Measurements from ENCODE around the gene SH3YL1. TPM values are rescaled to one million over a fixed set of nuclear protein-coding genes. Genes with fewer than 3 reads are reported as not detected.

Gene SH3YL1
- total RNA-seq, 1 experiment from 2014 or later = 21.7 TPM

DNA sequence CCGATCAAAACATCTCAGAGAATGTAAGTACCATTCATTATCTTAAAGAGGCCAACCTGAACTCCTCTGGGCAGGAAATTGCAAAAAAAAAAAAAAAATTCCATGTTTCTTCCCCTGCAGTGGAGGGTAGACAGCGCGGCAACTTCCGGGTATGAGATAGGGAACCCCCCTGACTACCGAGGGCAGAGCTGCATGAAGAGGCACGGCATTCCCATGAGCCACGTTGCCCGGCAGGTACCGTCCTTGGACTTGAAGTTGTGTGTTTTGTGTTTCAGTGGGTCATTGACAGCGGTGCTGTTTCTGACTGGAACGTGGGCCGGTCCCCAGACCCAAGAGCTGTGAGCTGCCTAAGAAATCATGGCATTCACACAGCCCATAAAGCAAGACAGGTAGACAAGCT is 8.1 kb upstream of the SH3YL1 start:
- H3K4me1 ChIP-seq = no peaks in the 10 kb centered on the region
- H3K36me3 ChIP-seq = peaks cover 50% of the 10 kb centered on the region
- DNase-seq = no peak
- no peak overlapping the region for H3K27ac ChIP-seq
- H3K27me3 ChIP-seq = no peaks in the 10 kb centered on the region
- no peak overlapping the region for H3K4me3 ChIP-seq
- no peaks in the 10 kb centered on the region for H3K9me3 ChIP-seq (replicated peaks)

- H3K36me3 ChIP-seq = peaks cover 41% of the 10 kb centered on the region
- no peaks in the 10 kb centered on the region for H3K9me3 ChIP-seq (replicated peaks)
- DNase-seq = no peak
- H3K4me1 ChIP-seq = 0 out of 2 replicates have a peak, but pooled peaks cover 3% of the 10 kb centered on the region
- no peaks in the 10 kb centered on the region for H3K27me3 ChIP-seq
- no peak overlapping the region for H3K4me3 ChIP-seq
- no peak overlapping the region for H3K27ac ChIP-seq
These were observed 7.0 kb upstream of the SH3YL1 start for GRCh38 chr2:270861-271260.

DNA sequence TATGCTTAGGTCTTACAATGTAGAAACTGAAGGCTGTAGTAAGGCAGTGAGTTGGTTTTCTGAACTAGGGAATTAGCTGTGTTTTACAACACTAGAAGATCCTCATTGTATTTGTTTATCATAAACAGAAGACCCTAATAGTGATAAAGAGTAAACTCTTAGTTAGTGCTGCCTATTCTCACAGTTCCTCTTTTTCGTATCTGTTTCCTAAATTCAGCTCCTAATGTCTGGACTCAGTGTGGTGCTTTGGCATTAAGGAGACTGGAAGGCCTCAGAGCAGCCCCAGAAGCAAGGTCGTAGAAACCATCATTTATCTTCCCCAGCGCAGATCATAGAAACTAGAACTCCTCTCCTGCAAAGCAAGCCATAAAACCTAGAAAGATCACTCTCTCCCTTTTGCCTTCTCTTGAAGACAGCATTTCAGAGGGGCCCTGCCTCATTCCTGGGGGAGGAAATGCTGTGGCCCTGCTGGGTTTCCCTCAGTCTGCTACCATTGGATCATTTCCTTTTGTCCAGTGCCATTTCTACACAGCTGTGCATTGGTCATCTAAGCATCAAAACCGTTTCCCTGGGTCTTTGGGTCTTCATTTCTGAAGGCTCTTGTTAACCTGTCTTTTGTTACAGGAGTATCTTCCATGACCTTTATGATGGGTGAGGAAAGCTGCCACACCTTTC is 5.7 kb upstream of the SH3YL1 start:
- Histone ChIP-seq H3K36me3 (peaks cover 29% of the 10 kb centered on the region), H3K27ac (no peak overlapping the region), H3K4me1 (0 out of 2 replicates have a peak, but pooled peaks cover 6% of the 10 kb centered on the region), H3K4me3 (no peak overlapping the region), H3K9me3 (replicated peaks) (no peaks in the 10 kb centered on the region), H3K27me3 (no peaks in the 10 kb centered on the region)
- DNase-seq = no peak

- no peak overlapping the region for H3K27ac ChIP-seq
- H3K36me3 ChIP-seq = peaks cover 20% of the 10 kb centered on the region
- no peaks in the 10 kb centered on the region for H3K27me3 ChIP-seq
- no peak overlapping the region for H3K4me3 ChIP-seq
- H3K9me3 ChIP-seq (replicated peaks) = no peaks in the 10 kb centered on the region
- DNase-seq = no peak
- H3K4me1 ChIP-seq = 0 out of 2 replicates have a peak, but pooled peaks cover 6% of the 10 kb centered on the region
These were observed 4.5 kb upstream of the SH3YL1 start for GRCh38 chr2:268323-268722.

DNA sequence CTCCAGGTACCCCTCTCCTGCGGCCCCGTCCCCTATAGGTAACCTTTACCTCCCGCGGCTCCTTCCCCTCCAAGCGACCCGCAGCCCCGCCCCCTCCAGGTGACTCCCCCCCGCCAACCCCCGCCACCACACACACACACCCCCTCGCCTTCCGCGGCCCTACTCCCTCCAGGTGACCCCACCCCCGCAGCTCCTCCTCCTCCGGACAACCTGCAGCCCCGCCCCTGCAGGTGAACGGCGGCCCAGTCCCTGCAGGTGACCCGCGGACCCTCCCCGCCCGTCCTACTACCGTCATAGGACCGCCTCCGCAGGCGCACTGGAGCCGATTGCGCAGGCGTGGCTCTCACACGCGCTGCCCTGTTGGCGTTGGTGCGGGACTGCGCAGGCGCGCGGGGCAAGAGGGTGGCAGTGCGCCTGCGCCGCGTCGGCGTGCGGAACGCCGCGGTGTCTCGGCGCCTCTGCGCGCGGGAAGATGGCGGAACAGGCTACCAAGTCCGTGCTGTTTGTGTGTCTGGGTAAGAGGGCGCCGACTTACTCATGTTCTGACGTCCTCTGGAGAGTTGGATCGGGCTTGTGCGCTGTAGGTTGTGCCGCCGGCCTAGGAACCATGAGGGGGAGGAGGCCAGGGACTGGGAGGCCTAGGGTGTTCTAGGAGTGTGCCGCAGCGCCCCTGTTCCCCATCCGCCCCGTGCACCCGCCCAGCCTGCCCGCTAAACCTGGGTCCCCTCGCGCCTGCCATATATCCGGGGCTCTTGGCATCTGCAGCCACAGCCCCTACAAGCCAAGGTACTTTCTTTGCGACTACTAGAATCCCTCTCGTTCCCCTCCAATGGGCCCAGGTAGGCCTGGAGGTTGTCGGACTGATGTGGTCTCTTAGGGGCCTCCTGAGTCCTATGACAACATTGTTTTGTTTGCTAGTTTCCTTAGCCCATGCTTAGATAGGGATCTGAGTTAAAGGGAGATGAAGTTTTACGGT is 949 bp upstream of the SH3YL1 start, which contains the start of gene ACP1:
Gene ACP1, plus strand, starts transcription at position 455 of the 976 bp plus-strand sequence. Its CDS starts 18 bp downstream, at position 473.
- H3K27me3 ChIP-seq = no peaks in the 10 kb centered on the region
- H3K27ac ChIP-seq = peak within 1 kb of the TSS; percentile 81
- H3K4me3 ChIP-seq = peak within 1 kb of the TSS; percentile 95
- H3K9me3 ChIP-seq (replicated peaks) = no peaks in the 10 kb centered on the region
- 0 out of 2 replicates have a peak, but pooled peaks cover 6% of the 10 kb centered on the region for H3K4me1 ChIP-seq
- peak; percentile 91 to 95 for DNase-seq
- peaks cover 4% of the 10 kb centered on the region; the same call in 1 of the 2 replicates for H3K36me3 ChIP-seq

- Histone ChIP-seq H3K9me3 (replicated peaks) (no peaks in the 10 kb centered on the region), H3K4me3 (no peak overlapping the region), H3K36me3 (no peaks in the 10 kb centered on the region; the same call in 1 of the 2 replicates), H3K4me1 (0 out of 2 replicates have a peak, but pooled peaks cover 6% of the 10 kb centered on the region), H3K27ac (no peak overlapping the region), H3K27me3 (no peaks in the 10 kb centered on the region)
- no peak for DNase-seq
These were observed 652 bp downstream of the SH3YL1 start for GRCh38 chr2:263022-263738.

- H3K27me3 ChIP-seq = no peaks in the 10 kb centered on the region
- DNase-seq = no peak
- H3K36me3 ChIP-seq = no peaks in the 10 kb centered on the region; the same call in 1 of the 2 replicates
- H3K27ac ChIP-seq = no peak overlapping the region
- 0 out of 2 replicates have a peak, but pooled peaks cover 6% of the 10 kb centered on the region for H3K4me1 ChIP-seq
- H3K9me3 ChIP-seq (replicated peaks) = no peaks in the 10 kb centered on the region; the same call in 1 of the 2 replicates
- no peak overlapping the region for H3K4me3 ChIP-seq
These were observed 1.7 kb downstream of the SH3YL1 start for GRCh38 chr2:262117-262516.

DNA sequence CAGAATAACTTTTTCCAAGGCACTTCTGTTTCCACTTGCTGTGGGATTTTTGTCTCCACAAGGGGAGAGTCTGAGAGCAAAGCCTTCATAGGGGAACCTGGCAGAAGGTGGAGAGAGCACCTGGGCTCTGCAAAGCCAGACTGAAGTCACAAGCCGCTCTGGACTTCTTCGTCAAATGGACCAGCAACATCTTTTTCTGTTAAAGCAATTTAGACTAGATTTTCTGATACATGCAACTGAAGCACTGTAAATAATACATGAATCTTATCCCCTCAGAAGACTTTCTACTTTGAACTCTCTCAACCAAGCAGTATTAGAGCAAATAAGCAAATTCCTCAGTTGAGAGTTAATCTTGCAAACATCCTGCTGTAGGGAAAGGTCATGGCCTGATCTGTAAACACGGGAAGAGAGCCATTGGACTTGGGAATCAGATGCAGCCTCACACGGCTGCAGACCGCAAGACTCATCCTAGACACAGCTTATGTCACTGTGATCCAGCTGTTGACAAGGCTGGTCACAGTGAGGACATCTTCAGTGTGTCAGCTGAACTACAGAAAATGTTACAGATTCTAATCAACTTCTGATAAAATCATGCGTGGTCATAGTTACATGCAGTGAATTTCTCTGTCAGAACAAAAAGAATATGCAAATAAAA is 3.2 kb downstream of the SH3YL1 start:
- Histone ChIP-seq H3K27ac (no peak overlapping the region), H3K4me3 (no peak overlapping the region), H3K36me3 (no peaks in the 10 kb centered on the region), H3K9me3 (replicated peaks) (no peaks in the 10 kb centered on the region; the same call in 1 of the 2 replicates), H3K27me3 (no peaks in the 10 kb centered on the region), H3K4me1 (0 out of 2 replicates have a peak, but pooled peaks cover under 1% of the 10 kb centered on the region)
- no peak for DNase-seq

DNA sequence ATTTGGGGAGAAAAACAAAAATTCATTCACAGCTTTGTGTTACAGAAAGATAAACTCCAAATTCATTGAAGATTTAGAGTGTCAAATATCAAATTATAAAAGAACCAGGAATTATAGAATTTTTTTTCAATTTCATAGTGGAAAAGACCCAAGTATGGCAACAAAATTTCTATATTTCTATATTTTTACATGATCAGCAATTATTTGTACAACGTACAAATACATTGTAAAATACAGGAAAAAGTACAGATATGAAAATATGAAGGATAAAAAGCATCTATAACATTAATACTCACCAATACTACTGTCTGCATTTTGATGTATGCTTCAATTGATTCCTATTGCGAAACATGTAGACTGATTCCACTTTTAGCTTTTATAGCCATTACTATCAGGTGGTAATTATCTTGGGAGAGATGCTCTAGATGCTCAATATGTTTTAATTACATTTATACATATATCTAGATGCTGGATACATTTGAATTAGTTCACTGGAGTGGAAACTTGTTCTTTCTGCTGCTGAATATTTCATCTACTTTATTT is 4.0 kb downstream of the SH3YL1 start:
- H3K4me3 ChIP-seq = no peak overlapping the region
- H3K27me3 ChIP-seq = no peaks in the 10 kb centered on the region
- H3K36me3 ChIP-seq = no peaks in the 10 kb centered on the region
- no peaks in the 10 kb centered on the region for H3K4me1 ChIP-seq
- no peaks in the 10 kb centered on the region; the same call in 1 of the 2 replicates for H3K9me3 ChIP-seq (replicated peaks)
- no peak for DNase-seq
- H3K27ac ChIP-seq = no peak overlapping the region

DNA sequence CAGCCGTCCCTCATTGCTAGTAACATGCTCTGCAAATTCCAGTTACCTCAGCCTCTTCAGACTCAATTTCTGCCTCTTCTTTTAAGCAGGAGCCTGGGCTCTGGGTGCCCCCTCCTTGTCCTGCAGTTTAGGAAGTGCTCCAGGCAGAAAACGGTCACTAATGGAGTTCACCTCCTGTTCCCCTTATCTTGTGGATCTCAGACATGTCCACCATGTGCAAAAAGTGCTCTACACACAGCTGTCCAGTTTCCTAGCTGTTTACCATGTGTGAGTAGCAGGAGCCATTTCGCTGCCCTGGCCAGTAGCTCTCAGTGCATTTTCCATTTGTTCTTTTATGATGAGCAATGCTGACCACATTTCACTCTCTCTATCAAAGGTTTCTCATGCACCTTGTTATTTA is 4.9 kb downstream of the SH3YL1 start:
- Histone ChIP-seq H3K9me3 (replicated peaks) (no peaks in the 10 kb centered on the region; the same call in 1 of the 2 replicates), H3K36me3 (no peaks in the 10 kb centered on the region), H3K4me1 (no peaks in the 10 kb centered on the region), H3K27me3 (no peaks in the 10 kb centered on the region), H3K4me3 (no peak overlapping the region), H3K27ac (no peak overlapping the region)
- no peak for DNase-seq

- no peak for DNase-seq
- Histone ChIP-seq H3K4me3 (no peak overlapping the region), H3K27ac (no peak overlapping the region), H3K36me3 (no peaks in the 10 kb centered on the region), H3K4me1 (no peaks in the 10 kb centered on the region), H3K27me3 (no peaks in the 10 kb centered on the region), H3K9me3 (replicated peaks) (no peaks in the 10 kb centered on the region; the same call in 1 of the 2 replicates)
These were observed 6.0 kb downstream of the SH3YL1 start for GRCh38 chr2:257842-258241.

DNA sequence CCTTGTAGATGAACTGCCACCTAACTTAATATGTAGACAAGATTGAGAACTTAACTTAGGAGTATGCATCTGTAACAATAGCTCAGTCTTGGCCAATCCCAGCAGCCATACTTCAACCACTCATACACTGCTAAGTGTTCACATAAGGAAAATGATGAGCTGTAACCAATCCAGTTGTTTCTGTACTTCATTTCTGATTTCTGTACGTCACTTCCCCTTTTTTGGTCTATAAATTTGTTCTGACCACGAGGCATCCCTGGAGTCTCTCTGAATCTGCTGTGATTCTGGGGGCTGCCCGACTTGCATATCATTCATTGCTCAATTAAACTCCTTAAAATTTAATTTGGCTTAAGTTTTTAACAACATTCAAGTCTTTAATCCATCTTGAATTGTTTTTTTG is 6.4 kb downstream of the SH3YL1 start:
- no peaks in the 10 kb centered on the region for H3K27me3 ChIP-seq
- no peak overlapping the region for H3K4me3 ChIP-seq
- no peaks in the 10 kb centered on the region for H3K4me1 ChIP-seq
- H3K27ac ChIP-seq = no peak overlapping the region
- H3K9me3 ChIP-seq (replicated peaks) = no peaks in the 10 kb centered on the region; the same call in 1 of the 2 replicates
- DNase-seq = no peak
- no peaks in the 10 kb centered on the region for H3K36me3 ChIP-seq

DNA sequence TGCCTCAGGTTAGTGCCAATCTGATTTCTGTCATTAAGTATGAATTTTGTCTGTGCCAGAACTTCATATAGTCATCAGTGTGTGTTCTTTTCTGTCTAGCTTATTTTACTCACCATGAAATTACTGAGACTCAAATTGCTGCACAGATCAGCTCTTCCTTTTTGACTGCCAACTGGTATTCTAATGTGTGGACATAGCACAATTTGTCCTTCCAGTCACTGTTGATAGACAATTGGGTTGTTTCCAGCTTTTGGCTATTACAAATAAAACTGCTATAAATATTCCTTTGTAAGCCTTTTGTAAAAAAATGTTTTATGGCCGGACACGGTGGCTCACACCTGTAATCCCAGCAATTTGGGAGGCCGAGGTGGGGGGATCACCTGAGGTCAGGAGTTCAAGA is 7.7 kb downstream of the SH3YL1 start:
- Histone ChIP-seq H3K4me1 (no peaks in the 10 kb centered on the region), H3K4me3 (no peak overlapping the region), H3K36me3 (no peaks in the 10 kb centered on the region), H3K27me3 (no peaks in the 10 kb centered on the region), H3K27ac (no peak overlapping the region), H3K9me3 (replicated peaks) (no peaks in the 10 kb centered on the region; the same call in 1 of the 2 replicates)
- no peak for DNase-seq

All from SJCRH30 (cell line).